Right lung (tissue), 5 donors: ENCODE results near the gene ADCY5. TPM values are rescaled to one million over a fixed set of nuclear protein-coding genes. Genes with fewer than 3 reads are reported as not detected.

Experiments used
- DNase-seq, 2 donors: peaks; one replicate each; pipeline ENCODE4 v3.0.0-alpha.2; 2013
- polyA plus RNA-seq, 5 donors: library from polyadenylated mRNA; unstranded; fragments of 120-200 nt; gene quantifications; one replicate each; pipeline versions ENCODE4 v1.2.1 to v1.2.3, GENCODE V29; 2013; ENCODE audit warnings: inconsistent platforms in 1 of 5, low replicate concordance in 1 of 5; ENCODE audit not compliant: insufficient read length in 5 of 5, insufficient read depth in 1 of 5

ADCY5 gene
- polyA plus RNA-seq, 5 donors, result 12.1 to 14.9 (median 13.4) TPM

DNA sequence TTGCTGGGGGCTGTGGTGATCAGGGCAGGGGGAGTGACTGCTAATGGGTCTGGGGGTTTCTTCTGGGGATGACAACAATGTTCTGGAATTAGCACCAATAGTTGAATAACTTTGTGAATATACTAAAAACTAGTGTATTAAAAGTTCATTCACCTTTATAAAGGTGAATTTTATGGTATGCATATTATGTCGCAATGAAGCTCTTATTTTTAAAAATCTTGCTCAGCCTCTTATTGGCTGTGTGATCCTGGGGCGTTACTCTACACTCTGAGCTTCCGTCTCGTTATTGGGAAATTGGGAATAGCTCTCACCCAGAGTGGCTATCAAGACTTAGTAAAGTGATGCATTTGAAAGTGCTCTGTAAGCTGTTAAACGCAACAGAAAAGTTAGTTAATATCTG, 141.8 kb downstream of the ADCY5 start:
- DNase-seq, result no peak

DNA sequence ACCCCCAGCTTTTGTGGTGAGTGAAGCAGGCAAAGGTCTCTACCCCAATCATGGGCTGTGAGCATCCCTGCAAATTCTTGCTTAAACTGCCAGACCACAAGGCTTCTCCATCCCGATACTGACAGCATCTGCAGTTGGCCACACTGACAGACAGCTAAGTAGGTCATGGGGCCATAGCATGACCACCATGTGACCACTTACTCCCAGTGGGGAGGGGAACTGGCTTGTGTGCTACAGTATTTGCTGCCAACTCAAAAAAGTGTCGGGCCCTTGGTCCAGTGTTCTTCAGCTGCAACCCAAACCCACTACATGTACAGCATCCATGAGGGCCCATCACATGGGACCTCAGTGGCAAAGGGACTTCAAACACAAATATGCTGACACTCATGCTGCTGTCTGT, 143.7 kb downstream of the ADCY5 start:
- DNase-seq, result no peak

DNA sequence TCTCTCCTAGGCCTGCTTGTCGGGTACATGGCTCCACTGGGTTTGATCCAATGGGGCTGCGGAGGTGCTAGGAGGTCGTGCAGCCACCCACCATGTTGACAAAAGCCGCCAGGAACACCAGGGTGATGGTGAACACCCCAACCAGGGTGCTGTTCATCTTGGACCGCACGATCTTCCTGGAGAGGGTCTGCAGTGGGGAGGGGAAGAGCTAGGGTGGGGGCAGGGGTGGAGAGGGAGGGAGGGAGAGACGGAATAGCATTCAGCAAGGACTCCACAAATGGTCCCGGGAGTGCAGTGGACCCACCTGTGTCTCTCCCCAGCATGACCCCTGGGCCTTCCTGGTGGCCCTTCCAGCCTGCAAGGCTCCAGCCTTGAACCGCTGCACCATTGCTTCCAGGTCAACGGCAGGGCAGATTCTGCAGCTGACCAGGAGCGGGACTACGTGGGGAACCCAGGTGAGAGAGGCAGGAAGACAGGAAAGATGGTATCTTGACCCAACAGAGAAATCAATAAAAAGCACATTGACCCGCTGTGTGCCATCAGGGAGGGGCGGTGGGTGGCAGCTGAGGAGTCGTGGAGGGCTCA, 144.8 kb downstream of the ADCY5 start:
- no peak for DNase-seq

DNA sequence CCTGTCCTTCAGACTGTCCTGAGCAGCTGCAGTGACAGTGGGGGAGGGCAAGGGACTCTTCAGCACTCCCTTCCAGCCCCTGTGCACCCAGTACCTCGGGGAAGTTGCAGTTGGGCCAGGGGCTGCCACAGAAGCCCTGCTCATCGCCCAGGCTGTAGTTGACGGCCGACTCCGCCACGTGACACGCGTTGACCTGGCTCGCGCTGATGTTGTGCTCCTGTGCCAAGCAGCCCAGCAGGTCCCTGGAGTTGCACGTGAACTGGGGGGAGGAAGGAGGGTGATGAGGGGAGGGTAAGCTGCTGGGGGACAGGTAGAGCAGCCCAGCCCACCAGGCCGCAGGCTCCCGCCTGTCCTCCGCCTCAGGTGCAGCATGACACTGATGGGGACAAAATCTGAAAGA, 145.9 kb downstream of the ADCY5 start:
- DNase-seq, result no peak

DNA sequence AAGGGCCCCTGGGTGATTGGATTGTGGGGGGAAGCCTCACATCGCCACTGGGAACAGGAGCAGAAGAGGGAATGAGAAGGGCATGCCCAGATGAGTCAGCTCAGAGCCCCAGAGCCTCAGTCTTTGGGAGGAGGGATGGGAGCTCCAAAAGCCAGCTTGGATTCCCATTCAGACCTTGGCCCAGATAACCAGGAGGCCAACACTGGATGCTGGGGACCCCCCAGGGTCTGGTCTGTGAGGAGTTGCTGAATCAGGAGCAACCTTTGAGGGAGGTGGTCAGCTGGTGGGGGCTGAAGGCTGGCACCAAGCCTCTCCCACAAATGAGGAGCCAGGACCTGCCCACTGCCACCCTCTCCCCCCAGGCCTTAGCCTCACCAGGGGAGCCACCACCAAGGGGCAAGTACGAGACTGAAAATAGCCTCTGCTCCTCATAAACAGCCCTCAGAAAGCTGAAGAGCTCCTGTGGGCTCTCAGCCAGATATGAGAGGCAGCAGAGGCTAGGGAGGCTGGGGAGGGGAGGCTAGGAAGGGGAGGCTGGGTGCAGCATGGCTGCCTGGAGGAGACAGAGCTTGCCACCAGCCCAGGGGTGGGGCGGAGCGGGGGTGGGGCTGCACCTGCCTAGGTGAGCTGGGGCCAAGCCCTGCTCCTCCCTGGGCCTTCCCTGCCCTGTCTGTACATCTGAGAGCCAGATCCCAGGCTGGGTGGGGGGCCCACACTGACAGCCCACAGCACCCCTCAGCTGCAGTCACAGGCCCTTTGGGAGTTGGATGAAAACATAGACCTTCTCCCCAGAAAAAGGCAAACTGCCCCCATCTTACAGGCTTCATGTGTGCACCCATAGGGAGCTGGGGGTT, 147.3 kb downstream of the ADCY5 start:
- DNase-seq, result no peak

- no peak for DNase-seq
Measured at GRCh38 chr3:123300583-123300982, 148.3 kb downstream of the ADCY5 start.

- DNase-seq, result no peak
Measured at GRCh38 chr3:123300056-123300455, 148.8 kb downstream of the ADCY5 start.

GRCh38 chr3:123299581-123299980, 149.3 kb downstream of the ADCY5 start:
- DNase-seq, result no peak

DNA sequence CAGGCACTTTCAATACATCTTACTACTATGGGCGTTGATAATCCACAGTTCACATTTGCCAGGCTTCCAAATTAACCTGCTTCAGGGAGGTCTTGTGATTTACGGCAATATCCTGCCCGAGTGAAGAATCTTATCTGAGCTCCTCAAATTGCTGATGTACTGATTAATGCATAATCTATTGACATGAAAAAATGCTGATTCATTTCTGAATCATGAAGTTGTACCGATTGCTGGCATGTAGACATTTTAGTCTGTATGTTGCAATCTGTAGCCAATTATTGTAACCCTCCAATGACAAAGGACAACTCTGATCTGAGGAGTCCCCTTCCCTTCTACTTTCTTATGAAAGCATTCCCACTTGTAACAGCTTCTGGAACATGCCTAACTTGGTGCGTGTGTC, 150.0 kb downstream of the ADCY5 start:
- no peak for DNase-seq

GRCh38 chr3:123297627-123297899, 151.3 kb downstream of the ADCY5 start:
- no peak for DNase-seq

DNA sequence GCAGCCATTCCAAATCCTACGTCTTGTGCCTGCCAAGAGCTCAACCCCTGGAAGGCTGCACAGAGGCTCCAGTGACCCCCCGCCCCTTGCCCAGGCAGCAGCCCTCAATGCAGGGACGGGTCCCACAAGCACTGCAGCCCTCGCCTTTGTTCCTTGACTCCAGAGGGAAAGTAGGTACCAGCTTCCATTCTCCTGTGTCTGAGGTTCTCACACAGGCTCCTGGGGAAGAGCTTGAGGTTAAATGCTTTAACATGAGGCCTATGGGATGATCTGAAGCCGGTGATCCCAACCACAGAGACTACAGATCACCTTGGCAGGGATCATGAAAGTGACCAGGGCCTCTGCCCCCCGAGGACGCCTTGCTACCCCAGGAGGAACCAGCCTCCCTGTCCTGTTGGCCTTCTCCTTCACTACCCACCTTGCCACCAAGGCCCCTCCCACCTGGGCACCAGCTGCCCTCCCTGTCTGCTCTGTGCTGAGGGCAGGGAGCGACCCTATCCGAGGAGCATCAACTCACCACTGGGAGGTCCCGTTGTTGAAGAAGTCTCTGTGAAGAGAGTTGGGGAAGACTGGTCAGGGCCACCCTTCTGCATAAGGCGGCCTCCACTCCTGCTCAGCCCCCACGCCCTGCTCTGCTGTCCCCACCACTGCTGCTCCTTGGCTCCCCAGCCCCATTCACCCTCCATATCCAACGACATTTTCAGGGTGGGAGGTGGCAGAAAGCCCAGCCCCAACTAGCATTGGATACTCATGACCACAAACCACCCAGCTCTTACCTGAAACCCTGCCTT, 151.9 kb downstream of the ADCY5 start:
- no peak for DNase-seq

- no peak for DNase-seq
Measured at GRCh38 chr3:123296261-123296660, 152.6 kb downstream of the ADCY5 start.

DNA sequence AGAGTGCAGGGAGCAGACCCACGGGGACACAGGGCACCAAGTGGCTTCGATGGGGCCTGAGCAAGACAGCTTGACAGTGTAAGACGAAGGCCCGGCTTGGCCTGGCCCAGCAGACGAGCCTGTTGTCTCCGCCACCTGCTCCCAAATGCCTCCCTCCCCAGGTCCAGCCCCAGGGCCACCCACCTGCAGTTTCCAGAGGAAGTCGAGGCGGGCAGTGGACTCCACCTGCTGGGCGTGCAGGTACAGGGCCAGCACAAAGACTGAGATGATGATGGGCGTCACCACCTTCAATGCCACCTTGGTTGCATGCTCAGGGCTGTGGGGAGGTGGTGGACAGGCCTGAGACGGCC, 153.0 kb downstream of the ADCY5 start:
- no peak for DNase-seq

DNA sequence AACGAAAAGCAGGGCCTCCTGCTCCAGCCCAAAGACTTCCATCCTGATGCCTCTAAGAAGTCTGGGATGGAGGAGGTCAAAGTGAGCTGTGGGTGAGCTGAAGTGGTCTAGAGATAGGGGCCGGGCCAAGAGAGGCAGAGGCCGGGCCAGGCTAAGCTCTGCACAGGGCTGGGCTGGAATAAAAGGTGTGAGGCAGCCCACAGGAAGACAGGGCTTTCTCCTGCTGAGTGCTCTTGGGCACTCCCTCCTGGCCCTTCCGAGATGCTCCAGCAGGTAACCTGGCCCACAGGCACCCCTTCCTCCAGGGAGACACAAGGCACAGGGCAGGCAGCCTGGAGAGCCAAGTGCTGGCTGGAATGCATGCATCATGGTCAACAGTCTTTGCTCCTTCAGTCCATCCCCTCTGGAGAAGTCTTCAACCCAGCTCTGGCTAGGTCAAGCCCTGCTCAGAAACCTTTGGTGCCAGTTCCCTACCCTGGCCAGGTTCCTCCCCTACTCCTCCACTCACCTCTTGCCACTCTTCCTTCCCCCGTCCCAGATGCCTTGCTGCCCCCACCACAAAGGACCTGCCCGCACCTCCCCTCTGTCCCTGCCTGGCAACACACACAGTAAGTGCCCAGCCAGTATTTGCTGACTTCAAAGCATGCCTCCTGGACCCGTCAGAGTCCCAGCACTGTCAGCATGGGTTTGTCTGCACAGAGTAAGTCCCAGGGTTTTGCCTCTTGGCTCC, 153.6 kb downstream of the ADCY5 start:
- no peak for DNase-seq

DNA sequence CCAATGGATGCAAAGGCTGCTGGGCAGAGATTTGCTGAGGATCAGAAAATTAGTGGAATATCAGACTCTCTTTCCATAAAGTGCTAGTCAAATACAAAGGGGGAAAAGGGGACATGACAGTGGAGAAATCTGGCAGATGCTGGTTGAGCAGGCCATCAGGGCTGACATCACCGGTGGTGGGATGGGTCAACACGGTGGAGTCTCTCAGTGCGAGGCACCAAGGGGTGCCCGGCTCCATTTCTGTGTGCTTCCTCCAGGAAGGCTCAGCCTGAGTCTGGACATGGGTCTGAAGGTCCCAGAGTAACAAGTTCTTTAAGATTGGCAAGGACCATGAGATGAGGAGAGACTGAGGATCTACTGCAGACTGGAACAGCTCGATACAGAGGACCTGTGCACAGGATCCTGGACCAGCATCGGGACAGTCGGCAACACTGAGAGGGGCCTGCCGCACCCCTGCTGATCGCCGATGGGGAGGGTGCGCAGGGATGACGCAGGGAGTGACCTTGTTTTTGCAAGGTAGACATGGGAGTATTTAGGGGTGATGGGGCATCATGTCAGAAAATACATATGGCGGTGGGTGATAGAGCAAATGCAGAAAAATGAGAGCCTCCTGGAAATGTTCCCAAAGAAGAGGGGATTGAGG, 154.5 kb downstream of the ADCY5 start:
- DNase-seq, result no peak

- DNase-seq, result no peak
Measured at GRCh38 chr3:123292321-123293310, 156.3 kb downstream of the ADCY5 start.

GRCh38 chr3:123291404-123291803, 157.5 kb downstream of the ADCY5 start:
- DNase-seq, result no peak

DNA sequence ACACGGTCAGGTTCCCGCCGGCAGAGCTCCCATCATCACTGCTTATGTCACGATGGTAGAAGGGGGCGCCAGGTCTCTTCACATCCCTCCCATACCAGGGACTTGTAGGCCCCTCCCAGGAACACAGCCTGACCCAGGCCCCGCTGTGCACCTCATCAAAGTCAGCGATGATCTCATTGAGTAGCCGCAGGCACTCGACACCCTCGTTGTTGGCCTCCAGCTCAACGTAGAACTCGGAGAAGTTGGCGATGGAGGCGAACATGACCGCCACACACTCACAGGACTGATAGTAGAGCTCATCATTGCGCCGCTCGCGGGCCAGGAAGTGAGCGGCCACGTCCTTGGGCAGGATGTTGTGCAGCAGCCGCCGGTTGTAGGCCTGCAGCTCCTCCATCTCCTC, 157.9 kb downstream of the ADCY5 start:
- no peak for DNase-seq

DNA sequence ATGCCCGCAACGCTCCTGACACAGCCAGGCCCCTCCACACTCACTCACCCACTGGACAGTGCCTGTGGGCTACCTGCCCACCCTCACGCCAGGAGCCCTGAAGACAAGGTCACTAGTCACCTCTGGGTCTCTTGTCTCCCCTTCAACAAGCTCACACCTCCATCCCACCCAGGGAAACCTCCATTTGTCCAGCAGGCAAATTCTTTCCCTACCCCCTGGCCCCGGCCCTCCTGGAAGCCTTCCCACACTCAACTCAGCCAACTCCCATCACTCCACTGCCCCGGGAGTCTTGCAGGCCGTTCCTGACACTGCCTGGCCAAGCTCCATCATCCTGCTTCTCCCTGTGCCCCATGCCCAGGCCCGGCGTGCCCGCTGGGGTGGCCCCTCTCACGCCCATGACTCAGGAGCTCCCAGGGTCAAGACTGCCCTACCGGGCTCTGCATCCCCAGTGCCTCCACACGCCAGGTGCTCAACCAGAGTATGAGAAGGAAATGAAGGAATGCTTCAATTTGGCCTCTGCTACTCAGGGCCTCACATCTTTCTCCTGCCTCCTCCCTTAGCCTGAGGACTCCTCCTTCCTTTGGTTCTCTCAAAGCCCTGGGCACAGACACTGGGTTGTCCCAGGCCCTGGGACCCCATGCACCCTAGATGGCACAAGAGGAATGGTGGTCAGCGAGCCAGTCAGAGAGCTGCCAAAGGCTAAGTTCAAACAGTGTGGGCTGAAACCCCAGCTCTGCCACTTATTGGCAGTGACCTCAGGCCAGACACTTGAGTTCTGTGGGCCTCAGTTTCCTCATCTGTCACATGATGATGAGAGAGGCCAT, 158.6 kb downstream of the ADCY5 start:
- DNase-seq, result no peak
